Activated CD4-positive, alpha-beta T cell treated with anti-CD3 and anti-CD28 coated beads, Interleukin-2, amount 10 ng/mL, durations not matched to agents 24 days and 14 days (primary cell): ENCODE measurements around the gene MTPN. TPM values are rescaled to one million over a fixed set of nuclear protein-coding genes. Genes with fewer than 3 reads are reported as not detected.

ENCODE experiments used
- DNase-seq: peaks from one replicate; pipeline ENCODE4 v3.0.0; 2022
- H3K27ac Mint-ChIP-seq: one replicate; pipeline ENCODE4 v1.8.0; 2022; ENCODE audit warnings: mild to moderate bottlenecking, mixed read lengths
- H3K27me3 Mint-ChIP-seq: one replicate; pipeline ENCODE4 v1.8.0; 2022; ENCODE audit warnings: mixed read lengths
- H3K36me3 Mint-ChIP-seq: one replicate; pipeline ENCODE4 v1.8.0; 2022; ENCODE audit warnings: low read depth, mild to moderate bottlenecking, mixed read lengths
- H3K4me1 Mint-ChIP-seq: one replicate; pipeline ENCODE4 v1.8.0; 2021; ENCODE audit warnings: mixed read lengths
- H3K4me3 Mint-ChIP-seq: one replicate; pipeline ENCODE4 v1.8.0; 2022; ENCODE audit warnings: mild to moderate bottlenecking, moderate library complexity, mixed read lengths
- H3K9me3 Mint-ChIP-seq: one replicate; pipeline ENCODE4 v1.8.0; 2021; ENCODE audit warnings: mixed read lengths
- intact Hi-C: fragments of 100-400 bp; cut with micrococcal nuclease; formaldehyde crosslinking; loops from one replicate; pipeline ENCODE4 v1.15.1; 2023
- total RNA-seq: library from RNA; stranded (reverse); gene quantifications from 2 replicates; pipeline ENCODE4 v1.2.3, GENCODE V29; 2022

MTPN gene
- total RNA-seq, 1 donor from 2014 or later = 121 TPM

GRCh38 chr7:135938086-135938485 lies 39.1 kb downstream of the MTPN start:
- intact Hi-C loops = no loop called here
- Mint-ChIP-seq H3K4me3 (no peak overlapping the region), H3K36me3 (peaks cover 8% of the 10 kb centered on the region), H3K27me3 (no peaks in the 10 kb centered on the region), H3K4me1 (peaks cover 20% of the 10 kb centered on the region), H3K9me3 (no peaks in the 10 kb centered on the region), H3K27ac (no peak overlapping the region)
- DNase-seq = no peak

GRCh38 chr7:135936497-135937217 lies 40.5 kb downstream of the MTPN start:
- intact Hi-C loops = no loop called here
- Mint-ChIP-seq H3K27me3 (no peaks in the 10 kb centered on the region), H3K4me3 (no peak overlapping the region), H3K36me3 (peaks cover 7% of the 10 kb centered on the region), H3K9me3 (no peaks in the 10 kb centered on the region), H3K27ac (no peak overlapping the region), H3K4me1 (peaks cover 20% of the 10 kb centered on the region)
- DNase-seq = no peak

GRCh38 chr7:135934651-135935050 lies 42.5 kb downstream of the MTPN start:
- peaks cover 24% of the 10 kb centered on the region for H3K4me1 Mint-ChIP-seq
- DNase-seq = no peak
- no peaks in the 10 kb centered on the region for H3K27me3 Mint-ChIP-seq
- peaks cover 7% of the 10 kb centered on the region for H3K36me3 Mint-ChIP-seq
- intact Hi-C loops = no loop called here
- H3K9me3 Mint-ChIP-seq = no peaks in the 10 kb centered on the region
- H3K4me3 Mint-ChIP-seq = no peak overlapping the region
- H3K27ac Mint-ChIP-seq = no peak overlapping the region

- intact Hi-C loops = no loop called here
- no peak overlapping the region for H3K4me3 Mint-ChIP-seq
- no peaks in the 10 kb centered on the region for H3K27me3 Mint-ChIP-seq
- no peaks in the 10 kb centered on the region for H3K9me3 Mint-ChIP-seq
- peaks cover 11% of the 10 kb centered on the region for H3K36me3 Mint-ChIP-seq
- H3K4me1 Mint-ChIP-seq = peaks cover 19% of the 10 kb centered on the region
- DNase-seq = no peak
- H3K27ac Mint-ChIP-seq = peak overlapping the region; percentile 67
These were observed 43.5 kb downstream of the MTPN start for GRCh38 chr7:135933509-135934188.

GRCh38 chr7:135932131-135932530 lies 45.0 kb downstream of the MTPN start:
- Mint-ChIP-seq H3K27ac (no peak overlapping the region), H3K27me3 (no peaks in the 10 kb centered on the region), H3K4me1 (peaks cover 17% of the 10 kb centered on the region), H3K36me3 (peaks cover 16% of the 10 kb centered on the region), H3K4me3 (no peak overlapping the region), H3K9me3 (no peaks in the 10 kb centered on the region)
- intact Hi-C loops = no loop called here
- no peak for DNase-seq

GRCh38 chr7:135930565-135931461 lies 46.3 kb downstream of the MTPN start:
- H3K9me3 Mint-ChIP-seq = no peaks in the 10 kb centered on the region

GRCh38 chr7:135929722-135930141 lies 47.4 kb downstream of the MTPN start:
- intact Hi-C loops = no loop called here
- no peaks in the 10 kb centered on the region for H3K27me3 Mint-ChIP-seq
- no peak overlapping the region for H3K27ac Mint-ChIP-seq
- H3K4me1 Mint-ChIP-seq = peaks cover 13% of the 10 kb centered on the region
- H3K36me3 Mint-ChIP-seq = peaks cover 21% of the 10 kb centered on the region
- no peak for DNase-seq
- no peak overlapping the region for H3K4me3 Mint-ChIP-seq
- H3K9me3 Mint-ChIP-seq = no peaks in the 10 kb centered on the region

More at GRCh38 chr7:135930565-135931461, 46.3 kb downstream of the MTPN start:
- H3K4me1 Mint-ChIP-seq = peaks cover 15% of the 10 kb centered on the region
- H3K36me3 Mint-ChIP-seq = peaks cover 21% of the 10 kb centered on the region
- no peaks in the 10 kb centered on the region for H3K27me3 Mint-ChIP-seq
- intact Hi-C loops = no loop called here
- H3K4me3 Mint-ChIP-seq = no peak overlapping the region
- no peak overlapping the region for H3K27ac Mint-ChIP-seq
- no peak for DNase-seq

GRCh38 chr7:135929249-135929648 lies 47.9 kb downstream of the MTPN start:
- intact Hi-C loops = no loop called here
- Mint-ChIP-seq H3K9me3 (no peaks in the 10 kb centered on the region), H3K27me3 (no peaks in the 10 kb centered on the region), H3K36me3 (peaks cover 19% of the 10 kb centered on the region), H3K27ac (no peak overlapping the region), H3K4me1 (peaks cover 9% of the 10 kb centered on the region), H3K4me3 (no peak overlapping the region)
- no peak for DNase-seq

GRCh38 chr7:135928136-135928535 lies 49.0 kb downstream of the MTPN start:
- H3K9me3 Mint-ChIP-seq = no peaks in the 10 kb centered on the region
- DNase-seq = no peak
- H3K27ac Mint-ChIP-seq = no peak overlapping the region
- intact Hi-C loops = no loop called here
- H3K36me3 Mint-ChIP-seq = peaks cover 19% of the 10 kb centered on the region
- no peaks in the 10 kb centered on the region for H3K27me3 Mint-ChIP-seq
- no peak overlapping the region for H3K4me3 Mint-ChIP-seq
- H3K4me1 Mint-ChIP-seq = peaks cover 4% of the 10 kb centered on the region

- no peak for DNase-seq
- H3K27ac Mint-ChIP-seq = no peak overlapping the region
- intact Hi-C loops = no loop called here
- no peak overlapping the region for H3K4me3 Mint-ChIP-seq
- no peaks in the 10 kb centered on the region for H3K9me3 Mint-ChIP-seq
- no peaks in the 10 kb centered on the region for H3K4me1 Mint-ChIP-seq
- no peaks in the 10 kb centered on the region for H3K27me3 Mint-ChIP-seq
- peaks cover 18% of the 10 kb centered on the region for H3K36me3 Mint-ChIP-seq
These were observed 51.9 kb downstream of the MTPN start for GRCh38 chr7:135925210-135925609.

- no peaks in the 10 kb centered on the region for H3K9me3 Mint-ChIP-seq
- intact Hi-C loops = no loop called here
- no peak overlapping the region for H3K4me3 Mint-ChIP-seq
- H3K27me3 Mint-ChIP-seq = no peaks in the 10 kb centered on the region
- H3K27ac Mint-ChIP-seq = no peak overlapping the region
- DNase-seq = no peak
- peaks cover 18% of the 10 kb centered on the region for H3K36me3 Mint-ChIP-seq
- H3K4me1 Mint-ChIP-seq = no peaks in the 10 kb centered on the region
These were observed 52.9 kb downstream of the MTPN start for GRCh38 chr7:135924302-135924701.

GRCh38 chr7:135922263-135922662 lies 54.9 kb downstream of the MTPN start:
- no peak for DNase-seq
- Mint-ChIP-seq H3K4me1 (no peaks in the 10 kb centered on the region), H3K27me3 (no peaks in the 10 kb centered on the region), H3K36me3 (peaks cover 10% of the 10 kb centered on the region), H3K27ac (no peak overlapping the region), H3K4me3 (no peak overlapping the region), H3K9me3 (peaks cover 3% of the 10 kb centered on the region)
- intact Hi-C loops = no loop called here

GRCh38 chr7:135920478-135920877 lies 56.7 kb downstream of the MTPN start:
- no peak for DNase-seq
- Mint-ChIP-seq H3K27ac (no peak overlapping the region), H3K36me3 (peaks cover 5% of the 10 kb centered on the region), H3K27me3 (no peaks in the 10 kb centered on the region), H3K4me3 (no peak overlapping the region), H3K9me3 (peaks cover 4% of the 10 kb centered on the region), H3K4me1 (no peaks in the 10 kb centered on the region)
- intact Hi-C loops = no loop called here
